GM19455 (cell line): ENCODE results near the gene ZNF667.

ENCODE experiments used
- ATAC-seq: cut with Tn5 transposase; IDR thresholded peaks from one replicate; pipeline ENCODE4 v1.9.1; 2021; ENCODE audit not compliant: unreplicated experiment

Gene ZNF667

DNA sequence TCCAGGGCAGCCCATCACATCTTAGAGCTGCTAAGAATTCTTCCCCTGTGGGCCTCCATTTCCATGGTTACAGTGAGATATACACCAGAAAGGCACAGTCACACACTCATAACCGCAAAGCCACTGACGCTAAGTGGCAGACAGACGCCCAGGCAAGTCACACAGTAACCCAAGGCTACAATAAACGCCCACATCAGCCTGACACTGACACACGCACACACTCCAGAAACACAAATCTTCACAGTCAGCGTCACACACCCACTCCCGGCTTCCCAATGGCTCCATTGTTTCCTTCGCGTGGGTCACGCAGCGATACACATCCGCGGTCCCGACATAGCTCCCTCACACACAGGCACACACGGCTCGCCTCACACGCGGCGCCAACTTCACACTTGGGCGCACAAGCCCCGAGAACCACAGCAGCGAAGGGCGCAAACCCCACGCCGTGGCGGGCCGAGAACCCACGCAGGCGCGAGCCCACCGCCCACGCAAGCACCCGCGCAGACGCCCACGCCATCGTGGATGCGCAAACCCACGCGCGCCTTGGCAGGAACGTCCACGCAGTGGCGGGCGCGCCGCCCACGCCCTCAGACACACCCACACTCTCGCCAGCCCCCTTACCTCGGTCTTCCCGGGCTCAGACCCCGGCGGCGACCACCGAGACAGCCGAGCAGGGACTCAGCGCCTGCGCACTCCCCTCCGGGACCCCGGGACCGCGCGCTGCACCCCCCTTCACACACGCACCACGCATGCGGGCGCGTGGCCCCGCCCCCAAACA, at the start of gene ZNF667:
Gene ZNF667, minus strand, starts transcription at position 695 of the 778 bp plus-strand sequence. CDS start 14,975 bp downstream, outside the sequence.
- no peak for ATAC-seq

DNA sequence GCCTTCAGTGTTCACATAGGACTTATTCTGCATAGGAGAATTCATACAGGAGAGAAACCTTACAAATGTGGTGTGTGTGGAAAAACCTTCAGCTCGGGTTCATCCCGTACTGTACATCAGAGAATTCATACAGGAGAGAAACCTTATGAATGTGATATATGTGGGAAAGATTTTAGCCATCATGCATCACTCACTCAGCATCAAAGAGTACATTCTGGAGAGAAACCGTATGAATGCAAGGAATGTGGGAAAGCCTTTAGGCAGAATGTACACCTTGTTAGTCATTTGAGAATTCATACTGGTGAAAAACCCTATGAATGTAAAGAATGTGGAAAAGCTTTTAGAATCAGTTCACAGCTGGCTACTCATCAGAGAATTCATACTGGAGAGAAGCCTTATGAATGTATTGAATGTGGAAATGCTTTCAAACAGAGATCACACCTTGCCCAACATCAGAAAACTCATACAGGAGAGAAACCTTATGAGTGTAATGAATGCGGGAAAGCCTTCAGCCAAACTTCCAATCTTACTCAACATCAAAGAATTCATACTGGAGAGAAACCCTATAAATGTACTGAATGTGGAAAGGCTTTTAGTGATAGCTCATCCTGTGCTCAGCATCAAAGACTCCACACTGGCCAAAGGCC, 48.2 kb upstream of the ZNF667 start:
- no peak for ATAC-seq

DNA sequence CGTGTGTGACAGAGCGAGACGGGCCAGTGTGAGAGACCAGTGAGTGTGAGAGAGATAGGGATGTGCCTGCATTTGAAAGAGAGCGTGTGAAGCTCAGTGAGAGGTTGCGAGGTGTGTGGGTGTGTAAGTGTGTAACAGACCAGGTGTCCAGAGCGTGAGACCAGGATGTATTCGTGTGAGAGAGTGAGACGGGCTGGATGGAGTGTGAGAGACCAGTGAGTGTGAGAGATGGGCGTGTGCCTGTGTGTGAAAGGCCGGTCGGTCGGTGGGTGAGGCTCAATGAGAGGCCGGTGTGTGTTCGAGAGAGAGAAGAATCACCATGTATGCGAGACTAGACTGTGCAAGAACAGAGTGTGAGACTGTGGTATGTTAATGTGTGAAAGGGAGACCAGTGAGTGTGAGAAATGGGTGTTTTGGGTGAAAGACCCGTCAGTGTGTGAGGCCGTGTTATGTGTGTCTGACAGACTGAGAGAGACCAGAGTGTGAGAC, 31.2 kb upstream of the ZNF667 start:
- no peak for ATAC-seq

DNA sequence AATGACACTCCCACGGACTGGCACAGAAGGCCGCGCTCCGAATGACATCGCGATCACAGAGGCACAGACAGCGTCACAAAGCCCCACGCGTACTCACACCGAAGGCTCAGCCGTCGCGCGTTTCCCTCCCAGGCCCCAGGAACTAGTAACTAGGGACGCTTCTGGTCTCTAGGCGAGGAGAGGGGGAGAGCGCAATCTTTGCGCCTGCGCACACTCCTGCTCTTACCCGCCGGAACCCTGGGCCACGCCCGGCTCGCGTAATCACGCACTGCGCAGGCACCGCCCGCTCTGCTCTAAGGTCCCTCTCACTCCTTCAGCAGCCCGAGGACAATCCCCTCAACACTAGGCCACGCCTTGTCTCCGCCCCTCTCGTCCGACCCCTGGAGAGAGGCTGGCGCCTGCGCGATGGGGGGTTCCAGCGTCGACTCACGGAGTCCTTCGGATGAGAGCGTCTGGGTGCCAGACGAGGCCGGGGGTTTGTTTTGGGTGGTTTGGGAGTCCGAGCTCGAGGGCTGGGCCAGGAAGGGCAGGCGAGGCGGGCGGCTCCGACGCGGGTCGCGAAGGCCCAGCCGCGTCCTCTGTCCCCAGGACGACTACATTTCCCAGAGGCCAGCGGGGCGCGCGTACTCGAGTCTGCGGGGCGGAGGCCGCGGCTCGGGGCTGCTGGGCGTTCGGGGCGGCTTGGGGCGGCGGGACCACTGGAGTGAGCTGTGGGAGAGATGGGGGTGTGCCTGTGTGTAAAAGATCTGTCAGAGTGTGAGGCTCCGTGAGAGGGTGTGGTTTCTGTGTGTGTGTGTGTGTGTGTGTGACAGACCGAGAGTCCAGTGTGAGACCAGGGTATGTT, 30.5 kb upstream of the ZNF667 start, which contains the start of gene ZNF471:
Gene ZNF471, plus strand, starts transcription at position 410 of the 844 bp plus-strand sequence. CDS start 3,717 bp downstream, outside the sequence.
- ATAC-seq = no peak

DNA sequence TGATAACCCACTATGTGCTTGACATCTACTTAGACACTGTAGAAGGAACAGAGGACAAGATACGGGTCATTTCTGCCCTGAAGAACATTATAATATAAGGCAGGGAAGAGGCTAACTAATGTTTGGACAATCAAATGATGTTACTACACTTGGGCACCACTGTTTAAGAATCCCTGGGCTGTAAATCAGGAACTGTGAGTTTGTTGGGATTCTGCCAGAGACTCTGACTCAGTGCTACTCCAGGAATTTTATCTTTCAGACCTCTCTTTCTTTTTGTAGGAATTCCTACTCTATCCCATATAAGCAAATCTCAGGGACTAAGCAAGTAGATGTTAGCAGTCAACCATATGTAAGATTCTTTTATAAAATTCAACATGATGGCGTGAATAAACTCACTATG, 27.4 kb upstream of the ZNF667 start:
- no peak for ATAC-seq

DNA sequence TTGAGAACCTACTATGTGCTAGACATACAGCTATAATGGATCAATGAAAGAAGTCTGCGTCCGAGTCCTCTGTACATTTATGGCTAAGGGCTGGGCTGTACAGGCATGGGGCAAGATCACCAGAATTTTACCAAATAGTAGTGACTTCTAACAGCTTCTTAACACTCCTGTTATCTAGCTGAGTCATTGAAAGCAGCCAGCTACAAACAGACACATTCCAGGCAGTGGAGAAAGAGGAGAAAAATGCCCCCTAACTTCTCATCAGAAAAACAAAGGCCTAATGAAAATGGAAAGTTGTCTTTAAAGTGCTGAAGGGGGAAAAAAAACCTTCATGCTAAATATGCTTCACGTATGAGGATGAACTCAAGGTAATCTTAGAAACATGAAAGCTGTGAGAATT, 14.3 kb upstream of the ZNF667 start:
- no peak for ATAC-seq

DNA sequence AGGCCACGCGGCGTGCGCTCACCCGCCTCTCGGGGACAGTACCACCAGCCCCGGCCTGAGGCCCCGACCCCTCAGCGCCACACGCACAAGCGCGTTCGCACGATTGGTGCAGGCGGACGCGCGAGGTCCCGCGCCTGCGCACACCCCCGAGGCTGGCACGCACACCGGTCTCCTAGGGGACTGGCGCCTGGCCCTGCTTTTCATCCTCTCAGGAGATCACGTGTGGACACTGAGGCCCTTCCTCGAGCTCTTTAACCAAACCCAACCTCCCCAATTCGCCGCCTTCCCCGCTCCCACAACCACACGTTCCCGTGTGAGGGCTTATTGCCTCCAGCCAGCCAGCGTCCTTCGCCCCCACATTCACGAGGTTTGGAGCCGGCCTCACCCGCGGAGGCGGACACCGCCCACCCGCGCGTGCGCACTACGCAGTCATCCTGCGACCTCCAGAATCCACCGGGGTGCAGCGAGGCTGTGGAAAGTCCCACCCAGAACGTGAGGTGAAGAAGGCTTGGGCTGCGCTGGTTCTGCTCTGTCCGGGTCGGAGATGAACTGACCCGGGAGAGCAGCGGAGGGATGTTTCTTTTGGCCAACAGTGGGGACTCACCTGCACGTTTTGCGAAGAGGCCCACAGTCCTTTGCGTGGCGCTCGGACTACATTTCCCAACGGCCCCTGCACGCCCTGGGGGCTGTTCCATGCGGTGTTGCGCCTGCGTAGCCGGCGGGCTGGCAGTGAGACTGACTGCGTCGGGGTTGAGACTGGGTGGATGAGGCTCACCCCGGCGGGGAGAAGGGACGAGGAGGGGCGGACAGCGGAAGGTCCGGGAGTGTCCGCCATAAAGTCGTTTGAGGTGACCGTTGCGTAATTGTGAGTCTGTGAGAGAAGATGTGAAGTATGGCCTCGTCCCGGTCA, 539 bp upstream of the ZNF667 start:
- ATAC-seq = no peak

DNA sequence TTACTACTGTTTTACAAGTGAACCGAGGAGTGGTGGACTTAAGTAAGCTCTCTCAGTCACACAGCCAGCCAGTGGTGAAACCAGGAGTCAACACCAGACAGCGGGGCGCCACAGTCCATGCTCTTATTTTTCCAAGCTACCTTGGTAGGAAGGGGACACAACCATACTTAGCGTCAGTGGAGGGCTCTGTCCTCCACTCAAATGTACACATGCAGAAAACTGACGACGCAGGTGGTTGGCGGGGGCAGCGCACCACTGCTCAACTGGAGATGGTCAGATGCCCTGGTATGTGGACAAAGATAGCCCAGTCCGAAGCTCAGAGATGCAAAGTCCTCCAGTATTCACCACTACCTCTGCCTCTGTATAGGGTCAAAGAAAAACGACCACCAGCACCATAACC, 1.1 kb downstream of the ZNF667 start:
- no peak for ATAC-seq

DNA sequence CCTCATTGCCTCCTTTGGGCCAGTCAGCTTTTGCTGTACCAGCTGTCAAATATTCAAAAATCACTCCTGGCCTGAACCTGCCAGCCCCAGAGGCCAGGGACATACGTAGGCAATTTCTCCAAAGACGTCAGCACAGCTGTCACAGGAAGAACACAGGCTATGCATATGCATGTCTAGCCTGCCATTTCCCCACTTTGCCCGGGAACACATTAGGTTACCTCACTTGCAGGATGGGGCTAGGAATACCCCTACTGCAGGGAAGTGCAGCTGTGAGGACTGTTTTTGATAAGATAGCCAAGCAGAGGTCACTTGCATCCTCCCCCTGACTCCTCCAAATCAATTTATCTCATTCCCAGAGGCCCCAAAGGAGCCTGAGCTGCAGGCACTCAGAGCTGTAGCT, 2.8 kb downstream of the ZNF667 start:
- ATAC-seq = no peak

DNA sequence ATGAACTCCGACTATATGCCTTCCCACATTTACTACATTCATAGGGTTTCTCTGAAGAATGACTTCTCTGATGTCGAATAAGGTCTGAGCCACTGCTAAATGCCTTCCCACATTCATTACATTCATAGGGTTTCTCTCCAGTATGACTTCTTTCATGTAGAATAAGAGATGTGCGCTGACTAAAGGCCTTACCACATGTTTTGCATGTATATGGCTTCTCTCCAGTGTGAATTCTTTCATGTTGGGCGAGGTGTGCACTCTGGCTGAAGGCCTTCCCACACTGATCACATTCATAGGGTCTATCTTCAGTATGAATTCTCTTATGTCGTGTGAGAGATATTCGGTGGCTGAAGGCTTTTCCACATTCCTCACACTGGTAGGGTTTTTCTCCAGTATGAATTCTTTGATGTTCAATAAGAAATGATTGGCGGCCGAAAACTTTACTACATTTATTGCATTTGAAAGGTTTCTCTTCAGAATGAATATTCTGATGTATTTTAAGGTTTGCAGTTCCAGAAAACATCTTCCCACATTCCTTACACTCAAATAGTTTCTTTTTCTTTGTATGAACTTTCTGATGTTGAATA, 35.8 kb downstream of the ZNF667 start:
- ATAC-seq = no peak

DNA sequence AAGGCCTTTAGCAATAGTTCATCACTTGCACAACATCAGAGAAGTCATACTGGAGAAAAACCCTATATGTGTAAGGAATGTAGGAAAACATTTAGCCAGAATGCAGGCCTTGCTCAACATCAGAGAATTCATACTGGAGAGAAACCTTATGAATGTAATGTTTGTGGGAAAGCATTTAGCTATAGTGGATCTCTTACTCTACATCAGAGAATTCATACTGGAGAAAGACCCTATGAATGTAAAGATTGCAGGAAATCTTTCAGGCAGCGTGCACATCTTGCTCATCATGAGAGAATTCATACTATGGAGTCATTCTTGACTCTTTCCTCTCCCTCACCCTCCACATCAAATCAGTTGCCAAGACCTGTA, 53.2 kb downstream of the ZNF667 start:
- ATAC-seq = no peak

DNA sequence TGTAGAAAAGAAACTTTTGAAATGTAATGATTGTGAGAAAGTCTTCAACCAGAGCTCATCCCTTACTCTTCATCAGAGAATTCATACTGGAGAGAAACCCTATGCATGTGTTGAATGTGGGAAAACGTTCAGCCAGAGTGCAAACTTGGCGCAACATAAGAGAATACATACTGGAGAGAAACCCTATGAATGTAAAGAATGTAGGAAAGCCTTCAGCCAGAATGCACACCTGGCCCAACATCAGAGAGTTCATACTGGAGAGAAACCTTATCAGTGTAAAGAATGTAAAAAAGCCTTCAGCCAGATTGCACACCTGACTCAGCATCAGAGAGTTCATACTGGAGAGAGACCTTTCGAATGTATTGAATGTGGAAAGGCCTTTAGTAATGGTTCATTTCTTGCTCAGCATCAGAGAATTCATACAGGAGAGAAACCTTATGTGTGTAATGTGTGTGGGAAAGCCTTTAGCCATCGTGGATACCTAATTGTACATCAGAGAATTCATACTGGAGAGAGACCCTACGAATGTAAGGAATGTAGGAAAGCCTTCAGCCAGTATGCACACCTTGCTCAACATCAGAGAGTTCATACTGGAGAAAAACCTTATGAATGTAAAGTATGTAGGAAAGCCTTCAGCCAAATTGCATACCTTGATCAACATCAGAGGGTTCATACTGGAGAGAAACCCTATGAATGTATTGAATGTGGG, 53.7 kb downstream of the ZNF667 start:
- no peak for ATAC-seq

DNA sequence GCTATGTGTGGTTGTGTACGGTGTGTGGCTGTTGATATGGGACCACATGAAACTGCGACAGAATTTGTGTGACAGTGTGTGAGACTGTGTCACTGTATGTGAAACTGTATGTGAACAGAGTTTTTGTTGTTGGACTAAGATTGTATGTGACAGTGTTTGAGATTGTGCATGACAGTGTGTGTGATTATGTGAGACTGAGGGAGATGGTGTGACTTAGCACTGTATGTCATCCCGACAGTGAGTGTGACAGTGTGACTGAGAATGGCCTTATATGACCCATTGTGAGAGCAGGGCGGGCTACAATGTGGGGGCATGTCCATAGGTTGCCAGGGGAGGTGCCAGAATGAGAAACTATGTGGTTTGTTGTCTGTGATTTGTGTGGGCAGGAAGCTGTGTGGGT, 72.1 kb downstream of the ZNF667 start:
- ATAC-seq = no peak

DNA sequence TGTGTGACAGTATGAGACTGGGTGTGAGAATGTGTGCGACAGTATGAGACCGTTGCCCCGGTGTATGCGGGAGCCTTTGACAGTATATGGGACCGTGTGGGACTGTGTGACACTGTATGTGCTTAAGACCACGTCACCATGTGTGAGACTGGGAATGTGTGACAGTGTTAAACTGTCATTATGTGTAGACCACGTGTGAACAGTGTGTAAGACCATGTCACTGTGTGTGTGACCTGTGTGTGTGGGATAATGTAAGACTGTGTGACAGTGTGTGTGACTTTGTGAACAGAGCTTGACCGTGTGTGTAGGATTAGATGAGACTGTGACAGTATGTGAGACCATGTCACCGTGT, 72.5 kb downstream of the ZNF667 start:
- no peak for ATAC-seq

DNA sequence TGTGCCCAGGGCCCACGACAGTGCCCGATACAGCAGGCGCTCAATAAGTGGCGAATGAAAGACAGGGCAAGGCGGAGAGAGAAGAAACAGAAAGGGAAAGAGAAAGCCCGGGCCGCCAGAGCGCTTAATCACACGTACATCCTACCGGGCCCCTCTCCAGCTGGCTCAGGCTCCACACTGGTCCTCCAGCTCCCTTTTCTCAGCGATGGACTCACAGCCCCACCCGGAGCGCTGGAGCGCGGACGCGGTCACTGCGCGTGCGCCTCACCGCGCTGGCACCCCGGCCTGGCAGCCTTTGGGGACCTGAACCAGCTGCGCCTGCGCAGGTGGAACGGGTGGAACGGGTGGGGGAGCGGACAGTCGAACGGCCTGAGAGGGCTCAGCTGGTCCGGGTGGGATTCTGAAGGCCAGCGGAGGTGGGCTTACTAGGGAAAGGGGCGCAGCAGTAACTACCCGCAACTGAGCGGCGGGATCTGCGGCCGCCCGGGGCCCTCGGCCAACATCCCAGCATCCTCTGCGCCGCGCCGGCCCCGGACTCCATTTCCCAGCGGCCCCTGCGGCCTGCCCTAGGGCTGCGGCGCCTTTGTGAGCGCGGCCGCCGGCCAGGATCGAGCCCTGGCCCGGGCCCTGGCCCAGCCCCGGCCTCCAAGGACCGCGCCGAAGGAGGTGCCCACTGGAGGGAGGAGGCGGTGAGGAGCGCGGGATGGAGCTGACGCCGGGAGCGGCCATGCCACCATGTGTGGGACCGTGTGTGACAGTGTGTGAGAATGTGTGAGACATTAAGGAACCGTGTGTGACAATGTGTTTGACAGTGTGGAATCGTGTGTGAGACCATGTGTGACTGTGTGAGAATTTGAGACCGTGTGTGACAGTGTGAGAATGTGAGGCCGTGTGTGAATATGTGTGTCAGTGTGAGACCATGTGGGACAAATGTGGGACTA, 73.1 kb downstream of the ZNF667 start, which contains the start of gene ZNF583:
Gene ZNF583, plus strand, starts transcription at position 569 of the 941 bp plus-strand sequence. CDS start 2,783 bp downstream, outside the sequence.
- peak; percentile 84 for ATAC-seq

DNA sequence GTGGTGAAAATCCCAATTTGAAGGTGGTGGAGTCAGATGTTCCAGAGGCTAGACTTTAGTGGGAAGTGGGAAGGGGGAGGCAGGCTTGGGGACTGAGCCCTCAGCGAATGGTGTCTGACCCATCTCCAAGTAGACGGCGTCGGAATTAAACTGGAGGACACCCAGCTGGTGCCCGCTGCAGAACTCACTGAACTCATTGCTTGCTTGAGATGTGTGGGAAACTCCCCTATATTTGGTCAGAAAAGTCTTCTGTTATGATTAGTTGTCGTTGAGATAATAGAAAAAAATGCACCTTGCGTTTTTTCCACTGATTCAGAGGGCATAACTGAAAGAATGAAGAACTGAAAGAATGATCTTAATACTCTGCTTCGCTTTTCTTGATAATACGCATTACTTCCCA, 73.9 kb downstream of the ZNF667 start:
- no peak for ATAC-seq

DNA sequence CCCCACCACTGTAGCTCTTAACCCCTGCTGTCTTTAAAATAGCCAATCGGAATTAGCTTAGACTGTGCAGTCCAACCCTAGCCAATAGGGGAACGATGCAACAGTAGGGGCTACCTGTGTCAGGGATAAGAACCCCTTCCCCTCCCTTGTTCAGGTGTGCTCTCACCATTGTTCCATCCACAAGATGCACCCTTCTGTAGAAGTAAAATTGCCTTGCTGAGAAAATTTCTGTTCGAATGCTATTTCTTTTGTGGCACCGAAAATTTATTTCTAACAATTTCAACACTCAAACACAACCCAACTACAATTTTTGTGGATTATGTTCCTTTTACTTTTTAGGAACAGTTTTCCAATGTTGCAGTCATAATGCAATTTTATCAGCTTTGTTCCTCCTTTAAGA, 76.7 kb downstream of the ZNF667 start:
- ATAC-seq = no peak

DNA sequence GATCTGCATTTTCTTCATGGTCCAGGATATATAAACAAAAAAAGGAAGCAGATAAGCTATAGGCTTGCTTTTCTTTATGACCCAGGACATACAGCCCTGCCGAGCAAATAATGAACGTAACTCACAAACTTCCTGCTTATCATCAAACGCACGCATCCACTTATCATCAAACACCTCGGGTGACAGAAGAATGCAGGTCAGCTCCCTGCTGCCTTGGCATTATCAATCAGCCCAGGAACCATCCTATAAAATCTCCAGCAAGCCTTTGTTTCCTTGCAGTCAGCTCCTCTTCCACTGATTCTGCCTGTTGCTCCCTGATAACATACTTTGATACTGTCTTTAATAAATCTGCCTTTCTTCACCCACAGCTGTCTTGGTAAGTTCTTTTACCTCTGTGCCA, 78.3 kb downstream of the ZNF667 start:
- no peak for ATAC-seq
